Naive thymus-derived CD4-positive, alpha-beta T cell (primary cell): ENCODE measurements around the gene HOXC11. TPM values are rescaled to one million over a fixed set of nuclear protein-coding genes. Genes with fewer than 3 reads are reported as not detected.

Source experiments
- ATAC-seq: fragments of 150-1000 bp; cut with Tn5 transposase; 2 replicates; pipeline ENCODE4 v1.10.0; 2021; ENCODE audit warnings: mild to moderate bottlenecking, moderate library complexity
- CTCF ChIA-PET: fragments of 350-600 bp; sonication (Branson Sonifier 250); formaldehyde crosslinking; loops from one replicate; lab custom pipeline; 2021; ENCODE audit warnings: antibody characterized with exemption; lab: Charles Lee
- POLR2A ChIA-PET: fragments of 350-600 bp; sonication (Branson Sonifier 250); formaldehyde crosslinking; loops from one replicate; lab custom pipeline; 2021; ENCODE audit warnings: antibody characterized with exemption, inconsistent platforms; lab: Charles Lee
- DNase-seq, 9 donors: peaks; one replicate each; pipeline versions ENCODE4 v3.0.0 to v3.0.0-alpha.2; 2020 to 2022; ENCODE audit warnings: mixed read lengths in 1 of 9
- H3K27ac ChIP-seq: one replicate; pipeline ENCODE4 v1.7.0; 2013; ENCODE audit warnings: mild to moderate bottlenecking, low read depth, low read length, moderate library complexity
- H3K27me3 ChIP-seq, 2 donors: one replicate each; pipeline ENCODE4 v1.7.0; 2013; ENCODE audit warnings: low read length in 2 of 2, mild to moderate bottlenecking in 2 of 2, moderate library complexity in 2 of 2; ENCODE audit not compliant: control insufficient read depth in 2 of 2, insufficient read depth in 2 of 2
- H3K36me3 ChIP-seq, 3 experiments: 1 replicate in 2 of 3; 2 replicates in 1 of 3; pipeline ENCODE4 v1.7.0; 2013; ENCODE audit warnings: low read length in 3 of 3, mild to moderate bottlenecking in 3 of 3, moderate library complexity in 1 of 3; ENCODE audit not compliant: insufficient read depth in 3 of 3, control insufficient read depth in 2 of 3
- H3K4me1 ChIP-seq, 2 donors: one replicate each; pipeline ENCODE4 v1.7.0; 2013; ENCODE audit warnings: low read length in 2 of 2, mild to moderate bottlenecking in 2 of 2, moderate library complexity in 1 of 2; ENCODE audit not compliant: control insufficient read depth in 2 of 2, insufficient read depth in 2 of 2
- H3K4me3 ChIP-seq: 2 replicates; pipeline ENCODE4 v1.7.0; 2013; ENCODE audit warnings: mild to moderate bottlenecking, low read length
- H3K9me3 ChIP-seq, 3 experiments: 1 replicate in 2 of 3; 2 replicates in 1 of 3; pipeline ENCODE4 v1.7.0; 2013; ENCODE audit warnings: low read length in 3 of 3; ENCODE audit not compliant: control insufficient read depth in 2 of 3
- H3K27ac Mint-ChIP-seq, 9 donors: one replicate each; pipeline ENCODE4 v1.8.0; 2020 to 2022; ENCODE audit warnings: mixed read lengths in 9 of 9, mild to moderate bottlenecking in 8 of 9, moderate library complexity in 5 of 9, inconsistent platforms in 2 of 9
- H3K27me3 Mint-ChIP-seq, 5 donors: one replicate each; pipeline ENCODE4 v1.8.0; 2021 to 2022; ENCODE audit warnings: mixed read lengths in 5 of 5, mild to moderate bottlenecking in 1 of 5
- H3K36me3 Mint-ChIP-seq, 5 donors: one replicate each; pipeline ENCODE4 v1.8.0; 2020 to 2022; ENCODE audit warnings: mixed read lengths in 5 of 5, mild to moderate bottlenecking in 3 of 5, inconsistent platforms in 1 of 5
- H3K4me1 Mint-ChIP-seq, 7 donors: one replicate each; pipeline ENCODE4 v1.8.0; 2020 to 2022; ENCODE audit warnings: mixed read lengths in 7 of 7, mild to moderate bottlenecking in 3 of 7, inconsistent platforms in 1 of 7
- H3K4me3 Mint-ChIP-seq, 10 donors: one replicate each; pipeline ENCODE4 v1.8.0; 2020 to 2022; ENCODE audit warnings: mild to moderate bottlenecking in 10 of 10, mixed read lengths in 10 of 10, moderate library complexity in 6 of 10, inconsistent platforms in 2 of 10
- H3K9me3 Mint-ChIP-seq, 11 donors: one replicate each; pipeline ENCODE4 v1.8.0; 2020 to 2022; ENCODE audit warnings: mixed read lengths in 11 of 11, mild to moderate bottlenecking in 4 of 11, inconsistent platforms in 1 of 11, moderate library complexity in 1 of 11
- intact Hi-C, 2 donors: fragments of 100-400 bp; cut with micrococcal nuclease; formaldehyde crosslinking; loops; one replicate each; pipeline ENCODE4 v1.15.1; 2023
- polyA plus RNA-seq, 2 donors: library from polyadenylated mRNA; unstranded; fragments of 300-500 nt; fragmentation: Illumina TruSeq; gene quantifications; one replicate each; pipeline ENCODE4 v1.2.3, GENCODE V29; 2021
- total RNA-seq, 6 experiments: library from RNA in 5 of 6; stranded (reverse) in 5 of 6; gene quantifications; 1 replicate in 5 of 6; 2 replicates in 1 of 6; pipeline ENCODE4 v1.2.3 and lab custom pipeline; 2021 to 2026

HOXC11 gene
- total and polyA plus RNA-seq, 7 experiments from 2014 or later = not detected

DNA sequence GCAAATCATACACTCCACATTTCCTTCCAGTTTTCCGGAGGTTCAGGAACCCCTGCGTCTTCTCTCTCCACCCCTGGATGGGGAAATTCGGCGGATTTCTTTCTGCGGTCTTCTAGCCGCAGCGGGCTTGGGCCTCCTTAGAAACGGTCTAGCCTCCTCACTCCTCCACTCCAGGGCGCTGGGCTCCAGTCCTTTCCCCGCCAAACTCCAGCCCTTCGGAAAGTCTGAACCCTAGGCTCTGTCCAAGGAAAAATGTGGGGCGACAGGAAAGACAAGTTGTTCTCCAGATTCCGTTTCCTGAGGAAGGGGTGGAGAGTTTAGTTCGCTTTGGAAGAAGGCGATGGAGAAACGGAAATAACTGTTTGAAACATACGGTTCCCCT lies 10.6 kb downstream of the HOXC11 start:
- H3K4me3 ChIP-seq = no peak overlapping the region
- ChIA-PET POLR2A (no interaction called here), CTCF (no interaction called here)
- peaks cover 0 to 23% (median 0%) of the 10 kb centered on the region in 11 donors for H3K9me3 Mint-ChIP-seq
- DNase-seq (no peak), ATAC-seq (no peak)
- peak overlapping the region in 3 of 10 donors; percentile 21 to 62 (median 25) for H3K4me3 Mint-ChIP-seq
- H3K36me3 Mint-ChIP-seq = no peaks in the 10 kb centered on the region
- no peaks in the 10 kb centered on the region for H3K9me3 ChIP-seq
- intact Hi-C loops = loop anchor here in 1 of 2 donors (5.0 kb wide), 1 partner anchor 46 kb away; the partner anchor contains the start of gene HOXC13
- H3K27me3 ChIP-seq = peaks cover 49 to 88% of the 10 kb centered on the region in 2 donors
- peak overlapping the region in 5 of 9 donors; percentile 34 to 66 (median 59) for H3K27ac Mint-ChIP-seq
- H3K27ac ChIP-seq = no peak overlapping the region
- H3K4me1 Mint-ChIP-seq = peaks cover 16 to 42% (median 26%) of the 10 kb centered on the region in 7 donors
- peaks cover 91 to 95% (median 92%) of the 10 kb centered on the region in 5 donors for H3K27me3 Mint-ChIP-seq
- H3K4me1 ChIP-seq = peaks cover 9 to 13% of the 10 kb centered on the region in 2 donors
- no peaks in the 10 kb centered on the region for H3K36me3 ChIP-seq

DNA sequence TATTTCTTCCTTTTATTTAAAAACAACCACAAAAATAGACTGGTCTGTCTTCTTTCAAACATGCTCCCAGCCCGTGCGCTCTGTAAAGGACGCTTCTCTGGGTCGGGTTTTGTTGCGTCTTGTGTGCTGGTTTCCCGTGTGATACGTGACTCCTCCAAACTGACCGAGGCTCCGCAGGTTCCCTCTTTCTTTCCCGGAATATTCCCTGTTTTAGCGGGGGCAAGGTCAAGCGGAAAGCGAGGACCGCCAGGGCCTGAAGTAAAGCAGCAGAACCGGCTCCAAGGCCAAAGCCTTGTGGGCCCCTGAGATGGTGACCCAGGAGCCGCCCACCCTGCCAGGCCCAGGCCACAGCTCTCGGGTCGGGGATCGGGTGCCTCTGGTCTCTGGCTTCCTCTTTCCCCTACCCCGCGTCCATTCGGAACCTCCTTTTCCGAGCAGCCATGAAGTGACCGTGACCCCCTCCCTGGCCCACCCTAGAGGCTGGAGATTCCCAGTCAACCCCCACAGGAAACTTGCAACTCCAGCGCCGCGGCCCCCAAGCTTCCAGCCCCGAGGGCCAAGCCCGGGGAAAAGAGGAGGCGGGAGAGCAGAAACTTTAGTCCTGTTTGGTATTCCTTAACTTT lies 11.1 kb downstream of the HOXC11 start:
- Histone ChIP-seq H3K36me3 (no peaks in the 10 kb centered on the region), H3K9me3 (no peaks in the 10 kb centered on the region), H3K4me1 (peaks cover 13 to 14% of the 10 kb centered on the region in 2 donors), H3K27ac (no peak overlapping the region), H3K27me3 (peaks cover 54 to 88% of the 10 kb centered on the region in 2 donors), H3K4me3 (no peak overlapping the region)
- CTCF ChIA-PET = interaction anchor here (0.6 kb wide), 1 partner anchor 218 kb away, joined by 3 read pairs; no protein-coding TSS in a partner anchor
- Mint-ChIP-seq H3K27ac (peak overlapping the region in 6 of 9 donors; percentile 9 to 68 (median 40)), H3K9me3 (peaks cover 0 to 21% (median 0%) of the 10 kb centered on the region in 11 donors), H3K4me1 (peaks cover 18 to 46% (median 29%) of the 10 kb centered on the region in 7 donors), H3K36me3 (no peaks in the 10 kb centered on the region), H3K4me3 (peak overlapping the region in 3 of 10 donors; percentile 10 to 62 (median 21)), H3K27me3 (peaks cover 91 to 95% (median 92%) of the 10 kb centered on the region in 5 donors)
- DNase-seq (no peak), ATAC-seq (no peak)
- POLR2A ChIA-PET = no interaction called here
- intact Hi-C loops = loop anchor here in 1 of 2 donors (5.0 kb wide), 1 partner anchor 47 kb away; the partner anchor contains the start of gene HOXC13

GRCh38 chr12:53984901-53985691 lies 12.2 kb downstream of the HOXC11 start, which contains the start of gene HOXC10:
Gene HOXC10 (plus strand): TSS chr12:53985146. CDS start chr12:53985260, 114 bp downstream.
- Histone ChIP-seq H3K27me3 (peaks cover 60 to 89% of the 10 kb centered on the region in 2 donors), H3K9me3 (no peaks in the 10 kb centered on the region), H3K4me1 (peaks cover 20 to 23% of the 10 kb centered on the region in 2 donors), H3K4me3 (no peak within 1 kb of the TSS), H3K27ac (no peak within 1 kb of the TSS), H3K36me3 (no peaks in the 10 kb centered on the region)
- POLR2A ChIA-PET = interaction anchor here (0.8 to 1.2 kb wide), 2 partner anchors 8 to 26 kb away, joined by 3 to 4 read pairs; no protein-coding TSS in a partner anchor
- ATAC-seq (peak; percentile 77), DNase-seq (peak in 4 of 9 donors; percentile 45 to 67 (median 55))
- H3K36me3 Mint-ChIP-seq = peaks cover 0 to 1% (median 0%) of the 10 kb centered on the region in 5 donors
- intact Hi-C loops = loop anchor here in 1 of 2 donors (5.0 kb wide), 3 partner anchors 33 to 48 kb away; partner anchors contain the start of genes HOXC12, HOXC13 and HOXC6
- CTCF ChIA-PET = interaction anchor here (0.6 to 0.9 kb wide), 2 partner anchors 217 to 229 kb away, joined by 3 read pairs; no protein-coding TSS in a partner anchor
- peaks cover 91 to 95% (median 92%) of the 10 kb centered on the region in 5 donors for H3K27me3 Mint-ChIP-seq
- H3K27ac Mint-ChIP-seq = peak within 1 kb of the TSS in 6 of 9 donors; percentile 34 to 81 (median 65)
- H3K4me3 Mint-ChIP-seq = peak within 1 kb of the TSS; percentile 34 to 77 (median 65)
- H3K4me1 Mint-ChIP-seq = peaks cover 27 to 55% (median 39%) of the 10 kb centered on the region in 7 donors
- H3K9me3 Mint-ChIP-seq = peaks cover 0 to 18% (median 0%) of the 10 kb centered on the region in 11 donors

DNA sequence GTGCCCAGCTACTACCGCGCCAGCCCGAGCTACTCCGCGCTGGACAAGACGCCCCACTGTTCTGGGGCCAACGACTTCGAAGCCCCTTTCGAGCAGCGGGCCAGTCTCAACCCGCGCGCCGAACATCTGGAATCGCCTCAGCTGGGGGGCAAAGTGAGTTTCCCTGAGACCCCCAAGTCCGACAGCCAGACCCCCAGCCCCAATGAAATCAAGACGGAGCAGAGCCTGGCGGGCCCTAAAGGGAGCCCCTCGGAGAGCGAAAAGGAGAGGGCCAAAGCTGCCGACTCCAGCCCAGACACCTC lies 12.7 kb downstream of the HOXC11 start:
- Mint-ChIP-seq H3K4me3 (peak overlapping the region in 9 of 10 donors; percentile 40 to 77 (median 64)), H3K27me3 (peaks cover 91 to 95% (median 92%) of the 10 kb centered on the region in 5 donors), H3K9me3 (peaks cover 0 to 19% (median 0%) of the 10 kb centered on the region in 11 donors), H3K27ac (peak overlapping the region in 4 of 9 donors; percentile 43 to 81 (median 62)), H3K4me1 (peaks cover 32 to 55% (median 44%) of the 10 kb centered on the region in 7 donors), H3K36me3 (peaks cover 0 to 3% (median 0%) of the 10 kb centered on the region in 5 donors)
- CTCF ChIA-PET = interaction anchor here (0.9 kb wide), 1 partner anchor 229 kb away, joined by 3 read pairs; no protein-coding TSS in a partner anchor
- no peaks in the 10 kb centered on the region for H3K9me3 ChIP-seq
- ATAC-seq = no peak
- peaks cover 20 to 23% of the 10 kb centered on the region in 2 donors for H3K4me1 ChIP-seq
- no peak for DNase-seq
- no peak overlapping the region for H3K27ac ChIP-seq
- no peaks in the 10 kb centered on the region for H3K36me3 ChIP-seq
- POLR2A ChIA-PET = interaction anchor here (0.8 to 1.2 kb wide), 2 partner anchors 9 to 25 kb away, joined by 3 to 4 read pairs; no protein-coding TSS in a partner anchor
- intact Hi-C loops = loop anchor here in 1 of 2 donors (5.0 kb wide), 2 partner anchors 33 to 42 kb away; partner anchors contain the start of genes HOXC12 and HOXC6
- H3K27me3 ChIP-seq = peaks cover 62 to 85% of the 10 kb centered on the region in 2 donors
- no peak overlapping the region for H3K4me3 ChIP-seq

DNA sequence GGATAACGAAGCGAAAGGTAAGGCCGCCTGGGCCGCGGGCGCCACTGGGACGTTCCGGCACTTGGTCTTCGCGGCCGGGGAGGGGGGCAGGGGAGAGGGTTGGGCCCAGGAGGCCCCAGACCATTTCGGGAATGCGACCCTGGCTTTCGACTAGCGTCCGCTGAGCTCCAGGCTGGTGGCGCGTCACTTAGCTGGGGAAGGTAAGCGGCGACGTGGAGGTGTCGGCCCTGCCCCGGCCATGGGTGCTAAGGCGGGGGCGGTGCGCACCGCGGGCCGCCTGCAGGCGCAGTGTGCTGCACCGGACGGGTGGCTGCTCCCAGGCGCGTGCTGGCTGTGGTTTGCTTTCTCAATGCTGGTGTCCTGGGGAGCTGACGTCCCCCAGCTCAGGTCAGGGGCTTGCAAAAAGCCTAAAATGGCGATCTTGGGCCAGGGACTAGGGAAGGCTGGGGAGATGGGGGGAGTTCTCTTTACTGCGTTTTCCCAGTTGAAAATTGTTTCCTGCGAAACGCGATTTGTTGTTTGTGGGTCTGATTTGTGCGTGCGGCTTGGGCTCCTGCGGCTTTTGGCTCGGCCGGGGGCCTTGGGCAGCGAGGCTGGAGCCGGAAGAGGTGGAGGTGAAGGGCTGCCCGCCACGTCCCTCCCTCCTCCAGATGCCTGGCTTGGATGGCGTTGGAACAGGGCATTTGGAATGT lies 13.2 kb downstream of the HOXC11 start:
- peaks cover 91 to 95% (median 91%) of the 10 kb centered on the region in 5 donors for H3K27me3 Mint-ChIP-seq
- ChIA-PET CTCF (interaction anchor here (0.9 to 1.3 kb wide), 2 partner anchors 222 to 228 kb away, joined by 3 read pairs; no protein-coding TSS in a partner anchor), POLR2A (interaction anchor here (0.8 to 1.2 kb wide), 3 partner anchors 9 to 25 kb away, joined by 3 to 4 read pairs (median 3); no protein-coding TSS in a partner anchor)

More for the DNA sequence above, 13.2 kb downstream of the HOXC11 start:
- peaks cover 0 to 3% (median 0%) of the 10 kb centered on the region in 5 donors for H3K36me3 Mint-ChIP-seq
- H3K9me3 Mint-ChIP-seq = peaks cover 0 to 19% (median 0%) of the 10 kb centered on the region in 11 donors
- Histone ChIP-seq H3K4me3 (no peak overlapping the region), H3K4me1 (peaks cover 20 to 23% of the 10 kb centered on the region in 2 donors), H3K36me3 (no peaks in the 10 kb centered on the region), H3K27ac (no peak overlapping the region), H3K9me3 (no peaks in the 10 kb centered on the region), H3K27me3 (peaks cover 63 to 87% of the 10 kb centered on the region in 2 donors)
- intact Hi-C loops = loop anchor here in 1 of 2 donors (5.0 kb wide), 2 partner anchors 34 to 41 kb away; partner anchors contain the start of genes HOXC12 and HOXC6
- peak overlapping the region in 1 of 9 donors; percentile 52 for H3K27ac Mint-ChIP-seq
- peaks cover 32 to 55% (median 44%) of the 10 kb centered on the region in 7 donors for H3K4me1 Mint-ChIP-seq
- H3K4me3 Mint-ChIP-seq = peak overlapping the region in 9 of 10 donors; percentile 12 to 71 (median 56)
- DNase-seq = no peak
- no peak for ATAC-seq
